ENCODE data around the gene SMPDL3A.

DNA sequence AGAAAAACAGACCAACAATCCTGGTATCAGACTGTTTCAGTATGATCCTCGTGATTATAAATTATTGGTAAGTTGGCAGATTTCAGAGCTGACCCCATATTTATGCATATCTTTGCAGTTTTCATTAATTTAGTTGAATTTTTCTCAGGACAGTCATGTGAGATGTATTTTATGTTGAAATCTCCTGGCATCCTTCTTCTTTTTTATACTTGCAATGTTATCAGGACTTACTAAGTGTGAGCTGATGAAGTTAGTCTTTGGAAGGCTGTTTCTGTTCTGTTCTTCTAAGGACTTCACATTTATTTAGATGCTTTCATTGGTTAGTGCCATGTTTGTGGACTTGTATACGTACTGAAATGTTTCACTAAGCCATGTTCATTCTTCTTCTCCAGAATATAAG, 17.2 kb downstream of the SMPDL3A start:
- TF ChIP-seq POLR2A (IDR thresholded peaks at IDR 0.05; ENCODE audit: low read depth, low read length), result no peak
- TF ChIP-seq POU2F2 (IDR thresholded peaks at IDR 0.05; ENCODE audit: low read depth, low read length), result no peak
- no peak for TF ChIP-seq POLR2AphosphoS5 (IDR thresholded peaks at IDR 0.05; ENCODE audit: low read depth, low read length)
- TF ChIP-seq TAF1 (IDR thresholded peaks at IDR 0.05; ENCODE audit: low read depth, low read length), result no peak
- no peak for TF ChIP-seq SPI1 (IDR thresholded peaks at IDR 0.05; ENCODE audit: low read depth, low read length)
- TF ChIP-seq PAX5 (IDR thresholded peaks at IDR 0.05; ENCODE audit: insufficient read depth, low read length, severe bottlenecking), result no peak
